Peyer's patch (tissue), 4 donors: Measurements from ENCODE around the gene PML. TPM values are rescaled to one million over a fixed set of nuclear protein-coding genes. Genes with fewer than 3 reads are reported as not detected.
A peak's percentile ranks its signal among the peaks of the same experiment; 100 is the strongest.

Experiments used
- DNase-seq, 3 donors: peaks; one replicate each; pipeline ENCODE4 v3.0.0-alpha.2; 2017 to 2019
- H3K27ac ChIP-seq, 4 donors: fragments of 200-600 bp; sonication (generic); one replicate each; pipeline ENCODE4 v1.5.1; 2016 to 2019
- H3K27me3 ChIP-seq, 2 donors: fragments of 200-600 bp; sonication (generic); one replicate each; pipeline ENCODE4 v1.5.1; 2019
- H3K36me3 ChIP-seq, 3 donors: fragments of 200-600 bp; sonication (generic); one replicate each; pipeline ENCODE4 v1.5.1; 2016 to 2019
- H3K4me1 ChIP-seq, 4 donors: fragments of 200-600 bp; sonication (generic); one replicate each; pipeline ENCODE4 v1.5.1; 2016 to 2019
- H3K4me3 ChIP-seq, 4 donors: fragments of 200-600 bp; sonication (generic); 1 replicate in 3 of 4; 2 replicates in 1 of 4; pipeline ENCODE4 v1.5.1; 2016 to 2019; ENCODE audit warnings: mild to moderate bottlenecking in 1 of 4
- H3K9me3 ChIP-seq, 4 donors: fragments of 200-600 bp; sonication (generic); one replicate each; pipeline ENCODE4 v1.5.1; 2016 to 2019; ENCODE audit warnings: mild to moderate bottlenecking in 1 of 4
- POLR2A ChIP-seq, 2 donors: fragments of 450-650 bp; IDR thresholded peaks; one replicate each; pipeline ENCODE4 v1.5.1; 2017; ENCODE audit warnings: antibody characterized with exemption in 2 of 2, mild to moderate bottlenecking in 2 of 2, moderate library complexity in 2 of 2
- total RNA-seq, 4 donors: library from RNA; depleted of rRNA; stranded (reverse); fragments of >200 nt; gene quantifications; one replicate each; pipeline ENCODE4 v1.1.0, GENCODE V29; 2016
- TF ChIP-seq, protein P1 (sequence below), 6 experiments: fragments of 450-650 bp in 4 of 6; fragments of 200-600 bp in 2 of 6; sonication (generic) in 1 of 6; IDR thresholded peaks; one replicate each; pipeline ENCODE4 v1.5.1; 2017 to 2019; ENCODE audit warnings: antibody characterized with exemption in 6 of 6, mild to moderate bottlenecking in 3 of 6, moderate library complexity in 1 of 6

Gene PML
- total RNA-seq, 4 donors from 2014 or later: 52.4 to 116 (median 82.9) TPM

DNA sequence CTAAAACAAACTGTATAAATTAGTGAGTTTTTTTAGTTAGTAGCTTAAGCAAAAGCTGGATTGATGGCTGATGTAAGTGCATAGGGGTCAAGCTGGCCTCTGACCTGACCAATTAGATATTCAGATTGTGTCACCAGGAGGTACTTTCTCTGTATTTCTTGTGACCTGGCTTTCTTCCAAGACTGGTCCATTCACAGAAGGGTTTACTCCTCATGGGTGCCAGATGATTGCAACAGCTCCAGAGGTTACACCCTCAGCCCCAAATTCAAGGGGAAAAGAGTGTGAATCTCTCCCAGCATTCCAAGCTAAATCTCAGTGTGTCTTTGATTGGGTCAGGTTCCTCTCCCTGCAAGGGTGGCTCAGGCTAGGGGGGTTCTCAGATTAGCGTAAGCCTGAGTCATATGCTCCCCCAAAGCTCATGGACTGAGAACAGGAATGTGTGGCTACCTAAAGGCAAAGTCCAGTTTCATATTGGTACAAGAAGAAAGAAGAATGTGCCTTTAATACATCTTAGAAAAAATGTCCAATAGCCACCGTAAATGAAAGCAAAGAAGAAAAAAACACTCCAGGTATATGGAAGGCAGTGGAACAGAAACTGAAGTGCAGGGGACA, 16.5 kb downstream of the PML start:
- DNase-seq: peak in 1 of 3 donors; percentile 0
- Histone ChIP-seq H3K27me3 (no peaks in the 10 kb centered on the region), H3K27ac (peak overlapping the region in 2 of 4 donors; percentile 35 to 48), H3K4me1 (peaks cover 0 to 59% (median 7%) of the 10 kb centered on the region in 4 donors), H3K4me3 (no peak overlapping the region), H3K9me3 (no peaks in the 10 kb centered on the region), H3K36me3 (peaks cover 0 to 19% (median 0%) of the 10 kb centered on the region in 3 donors)
- no peak for TF ChIP-seq POLR2A (IDR thresholded peaks at IDR 0.05)
- TF ChIP-seq, protein P1, sequence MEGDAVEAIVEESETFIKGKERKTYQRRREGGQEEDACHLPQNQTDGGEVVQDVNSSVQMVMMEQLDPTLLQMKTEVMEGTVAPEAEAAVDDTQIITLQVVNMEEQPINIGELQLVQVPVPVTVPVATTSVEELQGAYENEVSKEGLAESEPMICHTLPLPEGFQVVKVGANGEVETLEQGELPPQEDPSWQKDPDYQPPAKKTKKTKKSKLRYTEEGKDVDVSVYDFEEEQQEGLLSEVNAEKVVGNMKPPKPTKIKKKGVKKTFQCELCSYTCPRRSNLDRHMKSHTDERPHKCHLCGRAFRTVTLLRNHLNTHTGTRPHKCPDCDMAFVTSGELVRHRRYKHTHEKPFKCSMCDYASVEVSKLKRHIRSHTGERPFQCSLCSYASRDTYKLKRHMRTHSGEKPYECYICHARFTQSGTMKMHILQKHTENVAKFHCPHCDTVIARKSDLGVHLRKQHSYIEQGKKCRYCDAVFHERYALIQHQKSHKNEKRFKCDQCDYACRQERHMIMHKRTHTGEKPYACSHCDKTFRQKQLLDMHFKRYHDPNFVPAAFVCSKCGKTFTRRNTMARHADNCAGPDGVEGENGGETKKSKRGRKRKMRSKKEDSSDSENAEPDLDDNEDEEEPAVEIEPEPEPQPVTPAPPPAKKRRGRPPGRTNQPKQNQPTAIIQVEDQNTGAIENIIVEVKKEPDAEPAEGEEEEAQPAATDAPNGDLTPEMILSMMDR (IDR thresholded peaks at IDR 0.05): no peak

DNA sequence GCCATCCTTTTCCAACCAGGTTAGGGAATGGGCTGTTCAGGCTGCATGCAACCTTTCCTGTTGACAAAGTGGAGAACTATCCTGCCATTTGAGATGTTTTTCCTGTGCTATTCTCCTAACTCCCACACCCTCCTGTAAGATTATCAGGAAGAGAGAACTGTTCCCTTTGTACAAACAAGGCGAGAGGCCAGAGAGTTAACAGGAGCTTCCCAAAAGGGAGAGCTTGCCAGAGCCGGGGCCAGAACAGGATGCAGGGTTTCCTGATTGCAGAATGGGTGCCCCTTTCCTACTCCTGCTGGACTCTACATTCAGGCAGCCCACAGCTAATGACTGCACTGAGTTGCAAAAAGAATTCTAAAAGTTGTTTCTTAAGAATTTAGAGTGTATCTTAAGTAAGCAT, 17.1 kb downstream of the PML start:
- Histone ChIP-seq H3K4me3 (no peak overlapping the region), H3K27ac (peak overlapping the region in 2 of 4 donors; percentile 2 to 48), H3K4me1 (peaks cover 0 to 55% (median 7%) of the 10 kb centered on the region in 4 donors), H3K27me3 (no peaks in the 10 kb centered on the region), H3K9me3 (no peaks in the 10 kb centered on the region), H3K36me3 (peaks cover 0 to 22% (median 0%) of the 10 kb centered on the region in 3 donors)
- peak in 1 of 3 donors; percentile 52 for DNase-seq
- TF ChIP-seq, protein P1 (IDR thresholded peaks at IDR 0.05): no peak
- TF ChIP-seq POLR2A (IDR thresholded peaks at IDR 0.05): no peak

DNA sequence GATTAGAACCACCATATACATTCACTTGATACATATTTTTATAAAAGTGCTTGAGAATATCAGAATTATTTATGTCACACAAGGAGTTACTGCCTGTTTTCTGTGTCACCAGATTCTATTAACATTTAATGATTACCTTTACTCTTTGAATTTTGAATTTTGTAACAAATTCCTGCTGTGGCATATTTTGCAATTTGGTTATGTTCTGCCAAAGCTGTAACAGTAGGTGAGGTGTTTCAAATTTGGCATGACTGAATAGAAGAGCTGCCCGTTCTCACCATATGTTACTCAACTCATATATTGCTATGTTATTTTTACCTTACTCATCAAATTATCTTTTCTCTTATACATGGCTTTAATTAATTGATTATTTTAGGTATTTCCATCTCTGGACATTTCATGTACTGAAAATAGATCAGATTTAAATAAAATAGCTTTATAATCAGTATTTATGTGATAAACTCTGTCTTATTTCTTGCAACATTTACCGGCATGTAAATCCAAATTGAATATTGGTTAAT, 18.9 kb downstream of the PML start:
- no peak overlapping the region for H3K27ac ChIP-seq
- no peak overlapping the region for H3K4me3 ChIP-seq
- peaks cover 0 to 22% (median 0%) of the 10 kb centered on the region in 3 donors for H3K36me3 ChIP-seq
- TF ChIP-seq, protein P1 (IDR thresholded peaks at IDR 0.05): no peak
- TF ChIP-seq POLR2A (IDR thresholded peaks at IDR 0.05): no peak
- no peak for DNase-seq
- H3K4me1 ChIP-seq: peaks cover 0 to 39% (median 0%) of the 10 kb centered on the region in 4 donors
- H3K9me3 ChIP-seq: no peaks in the 10 kb centered on the region
- H3K27me3 ChIP-seq: no peaks in the 10 kb centered on the region

DNA sequence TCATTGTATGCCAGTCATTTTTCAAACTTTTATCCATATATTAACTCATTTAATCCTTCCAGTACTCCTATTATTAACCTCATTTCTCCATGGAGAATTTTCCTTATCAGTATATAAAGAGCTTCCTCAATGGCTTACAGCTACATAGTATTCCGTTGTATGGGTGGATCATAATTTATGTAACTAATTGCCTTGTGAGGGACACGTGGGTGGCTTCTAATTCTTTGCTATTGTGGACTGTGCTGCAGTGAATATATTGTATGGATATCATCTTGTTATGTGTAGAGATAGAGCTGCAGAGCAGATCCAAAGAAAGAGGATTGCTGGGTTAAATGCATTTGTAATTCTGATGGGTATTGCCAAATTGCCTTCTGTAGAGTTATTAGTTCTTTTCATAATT, 25.2 kb downstream of the PML start:
- no peak for DNase-seq
- TF ChIP-seq, protein P1 (IDR thresholded peaks at IDR 0.05): no peak
- no peak for TF ChIP-seq POLR2A (IDR thresholded peaks at IDR 0.05)
- peaks cover 0 to 45% (median 4%) of the 10 kb centered on the region in 3 donors for H3K36me3 ChIP-seq

DNA sequence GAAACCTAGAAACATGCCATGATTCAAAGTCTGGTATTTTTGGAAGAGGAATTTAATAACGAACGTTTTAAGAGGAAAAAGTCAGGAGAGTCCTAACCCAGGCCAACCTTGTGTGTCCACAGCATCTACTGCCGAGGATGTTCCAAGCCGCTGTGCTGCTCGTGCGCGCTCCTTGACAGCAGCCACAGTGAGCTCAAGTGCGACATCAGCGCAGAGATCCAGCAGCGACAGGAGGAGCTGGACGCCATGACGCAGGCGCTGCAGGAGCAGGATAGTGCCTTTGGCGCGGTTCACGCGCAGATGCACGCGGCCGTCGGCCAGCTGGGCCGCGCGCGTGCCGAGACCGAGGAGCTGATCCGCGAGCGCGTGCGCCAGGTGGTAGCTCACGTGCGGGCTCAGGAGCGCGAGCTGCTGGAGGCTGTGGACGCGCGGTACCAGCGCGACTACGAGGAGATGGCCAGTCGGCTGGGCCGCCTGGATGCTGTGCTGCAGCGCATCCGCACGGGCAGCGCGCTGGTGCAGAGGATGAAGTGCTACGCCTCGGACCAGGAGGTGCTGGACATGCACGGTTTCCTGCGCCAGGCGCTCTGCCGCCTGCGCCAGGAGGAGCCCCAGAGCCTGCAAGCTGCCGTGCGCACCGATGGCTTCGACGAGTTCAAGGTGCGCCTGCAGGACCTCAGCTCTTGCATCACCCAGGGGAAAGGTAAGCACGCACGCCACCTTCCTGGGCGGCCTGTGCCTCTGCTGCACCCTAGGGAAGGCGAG, 28.4 kb downstream of the PML start:
- no peaks in the 10 kb centered on the region for H3K9me3 ChIP-seq
- no peak overlapping the region for H3K4me3 ChIP-seq
- H3K27me3 ChIP-seq: no peaks in the 10 kb centered on the region
- TF ChIP-seq, protein P1 (IDR thresholded peaks at IDR 0.05): no peak
- no peak for TF ChIP-seq POLR2A (IDR thresholded peaks at IDR 0.05)
- H3K4me1 ChIP-seq: no peaks in the 10 kb centered on the region
- H3K27ac ChIP-seq: no peak overlapping the region
- DNase-seq: no peak
- H3K36me3 ChIP-seq: peaks cover 0 to 64% (median 4%) of the 10 kb centered on the region in 3 donors

More for the DNA sequence above, 25.2 kb downstream of the PML start:
- H3K27me3 ChIP-seq: no peaks in the 10 kb centered on the region
- H3K9me3 ChIP-seq: no peaks in the 10 kb centered on the region
- no peak overlapping the region for H3K4me3 ChIP-seq
- H3K27ac ChIP-seq: no peak overlapping the region
- no peaks in the 10 kb centered on the region for H3K4me1 ChIP-seq
